Glutamatergic neuron (in vitro differentiated cells): ENCODE measurements around the gene DLG2. TPM values are rescaled to one million over a fixed set of nuclear protein-coding genes. Genes with fewer than 3 reads are reported as not detected.
"Not testable (repeated sequence)": the region's sequence is repeated elsewhere in the genome, so short reads cannot be mapped to it uniquely, and the experiment has no call there.

Source experiments
- DNase-seq: peaks from one replicate; pipeline ENCODE4 v3.0.0; 2022
- H3K27ac Mint-ChIP-seq: one replicate; pipeline ENCODE4 v1.8.0; 2020; ENCODE audit warnings: mild to moderate bottlenecking, mixed read lengths, inconsistent platforms; ENCODE audit not compliant: unreplicated experiment
- H3K27me3 Mint-ChIP-seq: one replicate; pipeline ENCODE4 v1.8.0; 2020; ENCODE audit warnings: mild to moderate bottlenecking, moderate library complexity, mixed read lengths, inconsistent platforms; ENCODE audit not compliant: unreplicated experiment
- H3K36me3 Mint-ChIP-seq: one replicate; pipeline ENCODE4 v1.8.0; 2020; ENCODE audit warnings: mild to moderate bottlenecking, mixed read lengths, inconsistent platforms; ENCODE audit not compliant: unreplicated experiment
- H3K4me1 Mint-ChIP-seq: one replicate; pipeline ENCODE4 v1.8.0; 2020; ENCODE audit warnings: mild to moderate bottlenecking, low read depth, mixed read lengths, inconsistent platforms; ENCODE audit not compliant: unreplicated experiment
- H3K4me3 Mint-ChIP-seq: one replicate; pipeline ENCODE4 v1.8.0; 2020; ENCODE audit warnings: mild to moderate bottlenecking, mixed read lengths, inconsistent platforms; ENCODE audit not compliant: unreplicated experiment
- H3K9me3 Mint-ChIP-seq: one replicate; pipeline ENCODE4 v1.8.0; 2020; ENCODE audit warnings: mild to moderate bottlenecking, moderate library complexity, mixed read lengths, inconsistent platforms; ENCODE audit not compliant: unreplicated experiment
- CTCF ChIP-seq: fragments of 200-600 bp; sonication (generic); IDR thresholded peaks from one replicate; pipeline ENCODE4 v1.5.0; 2021; ENCODE audit not compliant: partially characterized antibody, unreplicated experiment
- total RNA-seq: library from RNA; stranded (reverse); fragmentation: NEBNext Ultra II Directional; extraction: Animal tissue kit (Norgen Biotek cat#: 25700); gene quantifications from one replicate; pipeline ENCODE4 v1.2.1, GENCODE V29; 2021; ENCODE audit not compliant: unreplicated experiment

Gene DLG2
- total RNA-seq, 1 donor from 2014 or later, result 2.9 TPM

DNA sequence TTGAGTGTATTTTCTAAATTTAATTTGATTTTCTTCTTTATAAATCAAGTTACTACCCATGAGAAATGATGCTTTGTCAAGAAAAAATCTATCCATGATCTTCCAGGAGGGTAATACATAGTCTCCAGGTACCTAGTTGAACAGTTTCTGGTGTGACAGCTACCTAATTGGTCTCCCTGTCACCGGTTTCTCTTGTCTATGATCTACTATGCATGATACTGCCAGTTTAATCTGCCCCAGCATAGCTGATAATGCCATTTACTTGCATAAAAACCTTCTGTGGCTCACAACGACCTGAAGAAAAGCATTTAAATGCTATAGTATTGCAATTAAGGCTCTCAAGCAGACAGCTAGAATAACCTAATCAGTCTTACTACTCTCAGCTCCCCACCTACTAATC is 349.5 kb downstream of the DLG2 start:
- no peaks in the 10 kb centered on the region for H3K36me3 Mint-ChIP-seq
- TF ChIP-seq CTCF, result no peak
- DNase-seq, result no peak
- no peak overlapping the region for H3K27ac Mint-ChIP-seq
- no peaks in the 10 kb centered on the region for H3K4me1 Mint-ChIP-seq
- no peaks in the 10 kb centered on the region for H3K9me3 Mint-ChIP-seq
- H3K4me3 Mint-ChIP-seq, result no peak overlapping the region
- no peaks in the 10 kb centered on the region for H3K27me3 Mint-ChIP-seq

DNA sequence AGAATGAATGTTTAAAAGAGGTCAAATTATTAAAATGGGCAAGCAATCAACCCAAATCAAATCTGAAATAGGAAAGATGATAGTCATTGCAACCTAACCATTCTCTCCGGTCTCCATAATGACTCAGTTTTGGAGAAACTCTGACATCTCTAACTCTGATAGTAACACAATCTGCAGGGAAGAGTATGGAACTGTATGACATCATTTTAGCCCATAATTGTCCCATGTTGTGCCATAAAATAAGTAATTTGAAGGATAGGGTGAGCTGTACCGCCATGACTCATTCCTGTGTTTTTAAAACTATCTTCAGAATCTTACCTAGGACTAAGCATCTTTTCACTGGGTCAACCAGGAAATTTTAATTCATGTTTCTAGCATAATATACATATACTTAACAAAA is 350.8 kb downstream of the DLG2 start:
- no peak for DNase-seq
- Mint-ChIP-seq H3K27me3 (no peaks in the 10 kb centered on the region), H3K4me3 (no peak overlapping the region), H3K27ac (no peak overlapping the region), H3K4me1 (no peaks in the 10 kb centered on the region), H3K36me3 (no peaks in the 10 kb centered on the region), H3K9me3 (no peaks in the 10 kb centered on the region)
- TF ChIP-seq CTCF, result no peak

DNA sequence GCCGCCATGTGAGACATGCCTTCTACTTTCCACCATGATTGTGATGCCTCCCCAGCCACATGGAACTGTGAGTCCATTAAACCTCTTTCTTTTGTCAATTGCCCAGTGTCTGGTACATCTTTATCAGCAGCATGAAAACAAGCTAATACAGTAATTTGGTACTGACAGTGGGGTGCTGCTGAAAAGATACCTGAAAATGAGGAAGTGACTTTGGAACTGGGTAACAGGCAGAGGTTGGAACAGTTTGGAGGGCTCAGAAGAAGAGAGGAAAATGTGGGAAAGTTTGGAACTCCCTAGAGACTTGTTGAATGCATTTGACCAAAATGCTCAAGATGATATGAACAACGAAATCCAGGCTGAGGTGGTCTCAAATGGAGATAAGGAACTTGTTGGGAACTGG is 356.8 kb downstream of the DLG2 start:
- DNase-seq, H3K27me3 Mint-ChIP-seq, H3K36me3 Mint-ChIP-seq, H3K4me3 Mint-ChIP-seq, H3K9me3 Mint-ChIP-seq, H3K4me1 Mint-ChIP-seq, H3K27ac Mint-ChIP-seq: not testable (repeated sequence)

DNA sequence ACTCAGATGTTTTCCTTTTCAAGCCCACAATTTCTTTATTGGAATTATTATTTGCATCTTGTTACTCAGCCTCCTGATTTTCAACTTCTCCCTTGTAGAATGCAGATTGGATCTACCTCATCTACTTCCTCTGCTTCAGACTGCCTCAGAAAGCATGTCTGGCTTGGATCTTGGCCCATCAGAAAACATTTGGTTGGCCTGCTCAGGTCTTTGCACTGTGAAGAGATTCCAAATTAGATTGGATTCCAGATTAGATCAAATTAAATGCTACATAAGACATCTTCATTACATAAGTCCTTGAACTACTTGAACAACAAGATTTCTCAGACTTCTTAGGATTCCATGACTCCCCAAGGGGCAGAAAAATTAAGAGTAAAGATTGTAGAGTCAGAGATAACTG is 358.0 kb downstream of the DLG2 start:
- no peak for DNase-seq
- Mint-ChIP-seq H3K4me3 (no peak overlapping the region), H3K27me3 (no peaks in the 10 kb centered on the region), H3K4me1 (no peaks in the 10 kb centered on the region), H3K36me3 (no peaks in the 10 kb centered on the region), H3K9me3 (no peaks in the 10 kb centered on the region), H3K27ac (no peak overlapping the region)
- no peak for TF ChIP-seq CTCF

DNA sequence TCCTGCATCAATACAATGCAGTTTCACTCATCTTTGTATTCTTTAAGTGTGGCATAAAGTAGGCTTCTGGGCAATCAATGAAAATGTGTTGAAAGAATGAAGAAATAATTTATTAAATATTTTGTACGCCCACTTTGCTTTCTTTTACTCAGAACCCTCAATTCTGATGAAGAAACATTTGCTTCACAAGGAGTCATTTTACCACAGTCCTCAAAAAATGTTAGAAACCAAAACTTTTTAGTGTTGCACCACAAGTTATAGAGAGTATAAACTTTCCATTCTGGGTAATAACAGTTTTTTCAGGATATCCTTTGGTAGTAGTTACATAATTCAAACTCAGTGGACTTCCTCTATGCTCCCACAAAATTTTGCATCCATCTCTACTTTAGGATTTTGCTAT is 360.5 kb downstream of the DLG2 start:
- DNase-seq, result no peak
- no peaks in the 10 kb centered on the region for H3K9me3 Mint-ChIP-seq
- no peak overlapping the region for H3K4me3 Mint-ChIP-seq
- H3K27ac Mint-ChIP-seq, result no peak overlapping the region
- no peaks in the 10 kb centered on the region for H3K36me3 Mint-ChIP-seq
- no peaks in the 10 kb centered on the region for H3K4me1 Mint-ChIP-seq
- TF ChIP-seq CTCF, result no peak
- no peaks in the 10 kb centered on the region for H3K27me3 Mint-ChIP-seq

- Mint-ChIP-seq H3K27me3 (no peaks in the 10 kb centered on the region), H3K36me3 (no peaks in the 10 kb centered on the region), H3K4me3 (no peak overlapping the region), H3K4me1 (no peaks in the 10 kb centered on the region), H3K27ac (no peak overlapping the region), H3K9me3 (no peaks in the 10 kb centered on the region)
- TF ChIP-seq CTCF, result no peak
- no peak for DNase-seq
Observed at GRCh38 chr11:85263328-85263727, 363.8 kb downstream of the DLG2 start.
